WTC11 (cell line): ENCODE data around the gene PHF5A. TPM values are rescaled to one million over a fixed set of nuclear protein-coding genes. Genes with fewer than 3 reads are reported as not detected.

ENCODE experiments used
- ATAC-seq: fragments of 200-7000 bp; cut with Tn5 transposase; 2 replicates; pipeline ENCODE4 v1.10.0; 2021; ENCODE audit warnings: mild to moderate bottlenecking, moderate library complexity
- CTCF ChIA-PET: fragments of 300-600 bp; sonication (Branson Sonifier 250); formaldehyde crosslinking; loops from one replicate; lab custom pipeline; 2021; ENCODE audit warnings: antibody characterized with exemption; lab: Charles Lee
- POLR2A ChIA-PET: fragments of 350-600 bp; sonication (Branson Sonifier 250); formaldehyde crosslinking; loops from one replicate; lab custom pipeline; 2021; ENCODE audit warnings: antibody characterized with exemption; lab: Charles Lee
- DNase-seq: peaks from one replicate; pipeline ENCODE4 v3.0.0; 2021; ENCODE audit warnings: low spot score
- H3K27ac Mint-ChIP-seq: 2 replicates; pipeline ENCODE4 v1.8.0; 2021; ENCODE audit warnings: mixed read lengths
- H3K27me3 Mint-ChIP-seq: 2 replicates; pipeline ENCODE4 v1.8.0; 2021; ENCODE audit warnings: low read depth, mild to moderate bottlenecking, moderate library complexity, mixed read lengths
- H3K36me3 Mint-ChIP-seq: 2 replicates; pipeline ENCODE4 v1.8.0; 2021; ENCODE audit warnings: mixed read lengths
- H3K4me1 Mint-ChIP-seq: 2 replicates; pipeline ENCODE4 v1.8.0; 2022; ENCODE audit warnings: mixed read lengths
- H3K4me3 Mint-ChIP-seq: 2 replicates; pipeline ENCODE4 v1.8.0; 2021; ENCODE audit warnings: mild to moderate bottlenecking, moderate library complexity, mixed read lengths
- H3K9me3 Mint-ChIP-seq: 2 replicates; pipeline ENCODE4 v1.8.0; 2021; ENCODE audit warnings: mixed read lengths
- CREB1 ChIP-seq: sonication (generic); formaldehyde crosslinking; IDR thresholded peaks from 2 replicates; pipeline ENCODE4 v1.8.0; 2023; ENCODE audit warnings: mild to moderate bottlenecking, missing genetic modification reagents
- ESRRA ChIP-seq: sonication (generic); formaldehyde crosslinking; IDR thresholded peaks from 2 replicates; pipeline ENCODE4 v1.8.1; 2022; ENCODE audit warnings: mild to moderate bottlenecking, missing genetic modification reagents, borderline replicate concordance
- FOXK1 ChIP-seq: sonication (generic); formaldehyde crosslinking; IDR thresholded peaks from 2 replicates; pipeline ENCODE4 v1.8.0; 2022; ENCODE audit warnings: mild to moderate bottlenecking, moderate library complexity, missing genetic modification reagents
- GTF2I ChIP-seq: fragments of 250-450 bp; sonication (Bioruptor Pico); conservative IDR thresholded peaks from 2 replicates; pipeline ENCODE4 v1.4.0; 2021; ENCODE audit warnings: mild to moderate bottlenecking
- NFE2L1 ChIP-seq: sonication (generic); formaldehyde crosslinking; IDR thresholded peaks from 2 replicates; pipeline ENCODE4 v1.8.1; 2023; ENCODE audit warnings: missing genetic modification reagents
- NR2C2 ChIP-seq: sonication (generic); formaldehyde crosslinking; IDR thresholded peaks from 2 replicates; pipeline ENCODE4 v1.8.0; 2022; ENCODE audit warnings: mild to moderate bottlenecking, missing genetic modification reagents
- SMAD4 ChIP-seq: sonication (generic); formaldehyde crosslinking; IDR thresholded peaks from 2 replicates; pipeline ENCODE4 v1.8.0; 2022; ENCODE audit warnings: mild to moderate bottlenecking, missing genetic modification reagents
- TEAD4 ChIP-seq: sonication (generic); formaldehyde crosslinking; IDR thresholded peaks from 2 replicates; pipeline ENCODE4 v1.8.0; 2022; ENCODE audit warnings: mild to moderate bottlenecking, missing genetic modification reagents
- ZNF138 ChIP-seq: sonication (generic); formaldehyde crosslinking; conservative IDR thresholded peaks from 2 replicates; pipeline ENCODE4 v1.8.1; 2022; ENCODE audit warnings: mild to moderate bottlenecking, moderate library complexity, missing genetic modification reagents
- ZNF396 ChIP-seq: fragments of 250-450 bp; sonication (Bioruptor Pico); IDR thresholded peaks from 2 replicates; pipeline ENCODE4 v1.8.0; 2021; ENCODE audit warnings: mild to moderate bottlenecking, moderate library complexity, borderline replicate concordance
- total RNA-seq: library from RNA; stranded (reverse); gene quantifications from 3 replicates; pipeline ENCODE4 v1.2.3, GENCODE V29; 2021
- TF ChIP-seq, protein P1 (sequence below): sonication (generic); formaldehyde crosslinking; IDR thresholded peaks from 2 replicates; pipeline ENCODE4 v1.8.0; 2022; ENCODE audit warnings: mild to moderate bottlenecking, missing genetic modification reagents
- TF ChIP-seq, protein P2 (sequence below): sonication (generic); formaldehyde crosslinking; IDR thresholded peaks from 2 replicates; pipeline ENCODE4 v1.8.1; 2022; ENCODE audit warnings: missing genetic modification reagents, borderline replicate concordance
- TF ChIP-seq, protein P3 (sequence below): fragments of 200-600 bp; IDR thresholded peaks from 2 replicates; pipeline ENCODE4 v1.8.0; 2022; ENCODE audit warnings: antibody characterized with exemption
- TF ChIP-seq, protein P4 (sequence below): sonication (generic); formaldehyde crosslinking; IDR thresholded peaks from 2 replicates; pipeline ENCODE4 v1.8.0; 2023; ENCODE audit warnings: missing genetic modification reagents, mild to moderate bottlenecking, borderline replicate concordance
- TF ChIP-seq, protein P5 (sequence below): sonication (generic); formaldehyde crosslinking; IDR thresholded peaks from 2 replicates; pipeline ENCODE4 v1.8.0; 2022; ENCODE audit warnings: mild to moderate bottlenecking, missing genetic modification reagents

Gene PHF5A
- total RNA-seq, 1 experiment from 2014 or later, result 93.1 TPM

DNA sequence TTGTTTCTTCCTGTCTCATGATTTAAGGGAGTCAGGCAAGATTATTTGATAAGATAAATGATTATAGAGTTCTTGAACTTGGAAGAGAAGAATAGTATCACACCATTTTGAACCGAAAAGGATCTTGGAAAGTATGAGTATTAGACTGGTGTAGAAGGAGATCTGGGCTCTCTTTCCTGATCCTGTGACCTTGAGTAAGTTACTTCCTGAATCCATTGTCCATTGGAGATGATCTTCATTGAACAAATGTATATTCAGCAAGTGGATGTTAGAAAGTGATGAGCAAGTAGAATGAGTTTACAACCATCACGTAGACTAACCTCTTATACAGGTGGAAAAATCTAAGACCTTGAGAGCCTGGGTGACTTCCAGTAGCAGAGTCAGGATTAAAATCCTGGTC is 2.4 kb upstream of the PHF5A start (continued):
- TF ChIP-seq, protein P1, sequence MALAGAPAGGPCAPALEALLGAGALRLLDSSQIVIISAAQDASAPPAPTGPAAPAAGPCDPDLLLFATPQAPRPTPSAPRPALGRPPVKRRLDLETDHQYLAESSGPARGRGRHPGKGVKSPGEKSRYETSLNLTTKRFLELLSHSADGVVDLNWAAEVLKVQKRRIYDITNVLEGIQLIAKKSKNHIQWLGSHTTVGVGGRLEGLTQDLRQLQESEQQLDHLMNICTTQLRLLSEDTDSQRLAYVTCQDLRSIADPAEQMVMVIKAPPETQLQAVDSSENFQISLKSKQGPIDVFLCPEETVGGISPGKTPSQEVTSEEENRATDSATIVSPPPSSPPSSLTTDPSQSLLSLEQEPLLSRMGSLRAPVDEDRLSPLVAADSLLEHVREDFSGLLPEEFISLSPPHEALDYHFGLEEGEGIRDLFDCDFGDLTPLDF (CRISPR knock-in tag), result no peak
- TF ChIP-seq SMAD4 (no peak), NFE2L1 (CRISPR knock-in tag) (no peak), NR2C2 (CRISPR knock-in tag) (no peak), ZNF396 (no peak)
- TF ChIP-seq, protein P2, sequence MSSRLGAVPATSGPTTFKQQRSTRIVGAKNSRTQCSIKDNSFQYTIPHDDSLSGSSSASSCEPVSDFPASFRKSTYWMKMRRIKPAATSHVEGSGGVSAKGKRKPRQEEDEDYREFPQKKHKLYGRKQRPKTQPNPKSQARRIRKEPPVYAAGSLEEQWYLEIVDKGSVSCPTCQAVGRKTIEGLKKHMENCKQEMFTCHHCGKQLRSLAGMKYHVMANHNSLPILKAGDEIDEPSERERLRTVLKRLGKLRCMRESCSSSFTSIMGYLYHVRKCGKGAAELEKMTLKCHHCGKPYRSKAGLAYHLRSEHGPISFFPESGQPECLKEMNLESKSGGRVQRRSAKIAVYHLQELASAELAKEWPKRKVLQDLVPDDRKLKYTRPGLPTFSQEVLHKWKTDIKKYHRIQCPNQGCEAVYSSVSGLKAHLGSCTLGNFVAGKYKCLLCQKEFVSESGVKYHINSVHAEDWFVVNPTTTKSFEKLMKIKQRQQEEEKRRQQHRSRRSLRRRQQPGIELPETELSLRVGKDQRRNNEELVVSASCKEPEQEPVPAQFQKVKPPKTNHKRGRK (CRISPR knock-in tag), result no peak
- TF ChIP-seq, protein P3, sequence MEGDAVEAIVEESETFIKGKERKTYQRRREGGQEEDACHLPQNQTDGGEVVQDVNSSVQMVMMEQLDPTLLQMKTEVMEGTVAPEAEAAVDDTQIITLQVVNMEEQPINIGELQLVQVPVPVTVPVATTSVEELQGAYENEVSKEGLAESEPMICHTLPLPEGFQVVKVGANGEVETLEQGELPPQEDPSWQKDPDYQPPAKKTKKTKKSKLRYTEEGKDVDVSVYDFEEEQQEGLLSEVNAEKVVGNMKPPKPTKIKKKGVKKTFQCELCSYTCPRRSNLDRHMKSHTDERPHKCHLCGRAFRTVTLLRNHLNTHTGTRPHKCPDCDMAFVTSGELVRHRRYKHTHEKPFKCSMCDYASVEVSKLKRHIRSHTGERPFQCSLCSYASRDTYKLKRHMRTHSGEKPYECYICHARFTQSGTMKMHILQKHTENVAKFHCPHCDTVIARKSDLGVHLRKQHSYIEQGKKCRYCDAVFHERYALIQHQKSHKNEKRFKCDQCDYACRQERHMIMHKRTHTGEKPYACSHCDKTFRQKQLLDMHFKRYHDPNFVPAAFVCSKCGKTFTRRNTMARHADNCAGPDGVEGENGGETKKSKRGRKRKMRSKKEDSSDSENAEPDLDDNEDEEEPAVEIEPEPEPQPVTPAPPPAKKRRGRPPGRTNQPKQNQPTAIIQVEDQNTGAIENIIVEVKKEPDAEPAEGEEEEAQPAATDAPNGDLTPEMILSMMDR, result no peak

DNA sequence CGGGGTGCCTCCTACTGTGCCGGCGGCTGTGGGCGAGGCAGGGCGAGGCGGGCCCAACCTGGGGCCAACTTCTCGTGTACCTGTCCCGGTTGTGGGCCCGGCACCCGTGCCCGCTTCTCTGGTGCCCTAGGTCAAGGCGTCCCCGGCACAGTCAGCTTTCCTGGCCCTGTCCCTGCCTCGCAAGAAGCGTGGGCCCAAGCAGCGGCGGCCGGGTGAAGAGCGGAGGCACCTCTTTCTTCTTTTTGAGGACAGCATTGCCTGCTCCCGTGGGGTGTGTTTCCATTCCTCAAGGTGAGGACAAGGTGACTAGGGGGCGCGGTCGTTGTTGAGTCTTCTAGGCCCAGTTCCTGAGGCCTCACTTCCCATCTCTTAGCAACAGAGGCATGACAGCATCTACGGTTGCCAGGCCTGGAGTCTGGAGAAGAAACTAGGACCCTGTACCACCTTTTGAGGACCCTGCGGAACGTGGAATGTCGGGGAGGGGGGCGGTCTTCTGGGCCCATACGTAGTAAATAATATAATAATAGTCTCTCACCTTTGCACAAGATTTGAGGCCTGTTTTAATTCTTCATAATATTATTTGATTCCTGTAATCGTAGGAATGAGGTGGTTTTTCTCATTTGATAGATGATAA is 843 bp upstream of the PHF5A start:
- peak; percentile 10 for ATAC-seq
- peaks cover 42% of the 10 kb centered on the region for H3K36me3 Mint-ChIP-seq
- peak overlapping the region; percentile 96 for H3K4me3 Mint-ChIP-seq
- peak overlapping the region; percentile 97 for H3K27ac Mint-ChIP-seq
- CTCF ChIA-PET, result interaction anchor here (1.0 to 2.4 kb wide), 13 partner anchors 11 to 223 kb away, joined by 3 to 26 read pairs (median 6); partner anchors contain the start of genes POLR3H, TEF and TOB2
- no peaks in the 10 kb centered on the region for H3K9me3 Mint-ChIP-seq
- peak; percentile 34 for DNase-seq
- H3K4me1 Mint-ChIP-seq, result peaks cover 28% of the 10 kb centered on the region
- POLR2A ChIA-PET, result interaction anchor here (0.9 to 2.2 kb wide), 11 partner anchors 9 to 151 kb away, joined by 3 to 44 read pairs (median 11); partner anchors contain the start of genes DESI1, TEF, TOB2 and XRCC6
- no peak for TF ChIP-seq ZNF138 (CRISPR knock-in tag)
- TF ChIP-seq, protein P4, sequence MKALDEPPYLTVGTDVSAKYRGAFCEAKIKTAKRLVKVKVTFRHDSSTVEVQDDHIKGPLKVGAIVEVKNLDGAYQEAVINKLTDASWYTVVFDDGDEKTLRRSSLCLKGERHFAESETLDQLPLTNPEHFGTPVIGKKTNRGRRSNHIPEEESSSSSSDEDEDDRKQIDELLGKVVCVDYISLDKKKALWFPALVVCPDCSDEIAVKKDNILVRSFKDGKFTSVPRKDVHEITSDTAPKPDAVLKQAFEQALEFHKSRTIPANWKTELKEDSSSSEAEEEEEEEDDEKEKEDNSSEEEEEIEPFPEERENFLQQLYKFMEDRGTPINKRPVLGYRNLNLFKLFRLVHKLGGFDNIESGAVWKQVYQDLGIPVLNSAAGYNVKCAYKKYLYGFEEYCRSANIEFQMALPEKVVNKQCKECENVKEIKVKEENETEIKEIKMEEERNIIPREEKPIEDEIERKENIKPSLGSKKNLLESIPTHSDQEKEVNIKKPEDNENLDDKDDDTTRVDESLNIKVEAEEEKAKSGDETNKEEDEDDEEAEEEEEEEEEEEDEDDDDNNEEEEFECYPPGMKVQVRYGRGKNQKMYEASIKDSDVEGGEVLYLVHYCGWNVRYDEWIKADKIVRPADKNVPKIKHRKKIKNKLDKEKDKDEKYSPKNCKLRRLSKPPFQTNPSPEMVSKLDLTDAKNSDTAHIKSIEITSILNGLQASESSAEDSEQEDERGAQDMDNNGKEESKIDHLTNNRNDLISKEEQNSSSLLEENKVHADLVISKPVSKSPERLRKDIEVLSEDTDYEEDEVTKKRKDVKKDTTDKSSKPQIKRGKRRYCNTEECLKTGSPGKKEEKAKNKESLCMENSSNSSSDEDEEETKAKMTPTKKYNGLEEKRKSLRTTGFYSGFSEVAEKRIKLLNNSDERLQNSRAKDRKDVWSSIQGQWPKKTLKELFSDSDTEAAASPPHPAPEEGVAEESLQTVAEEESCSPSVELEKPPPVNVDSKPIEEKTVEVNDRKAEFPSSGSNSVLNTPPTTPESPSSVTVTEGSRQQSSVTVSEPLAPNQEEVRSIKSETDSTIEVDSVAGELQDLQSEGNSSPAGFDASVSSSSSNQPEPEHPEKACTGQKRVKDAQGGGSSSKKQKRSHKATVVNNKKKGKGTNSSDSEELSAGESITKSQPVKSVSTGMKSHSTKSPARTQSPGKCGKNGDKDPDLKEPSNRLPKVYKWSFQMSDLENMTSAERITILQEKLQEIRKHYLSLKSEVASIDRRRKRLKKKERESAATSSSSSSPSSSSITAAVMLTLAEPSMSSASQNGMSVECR (CRISPR knock-in tag), result peak; percentile 2; the same call in 1 of the 2 replicates
- no peak for TF ChIP-seq NFE2L1 (CRISPR knock-in tag)
- no peak for TF ChIP-seq GTF2I (CRISPR knock-in tag)
- TF ChIP-seq FOXK1 (CRISPR knock-in tag), result peak; percentile 64; the same call in 1 of the 2 replicates
- no peak; the same call in 1 of the 2 replicates for TF ChIP-seq CREB1 (CRISPR knock-in tag)
- TF ChIP-seq TEAD4 (CRISPR knock-in tag), result 0 out of 2 replicates have a peak, but pooled peaks have one; percentile 26
- peak; percentile 89 for TF ChIP-seq ESRRA (CRISPR knock-in tag)
- TF ChIP-seq, protein P5, sequence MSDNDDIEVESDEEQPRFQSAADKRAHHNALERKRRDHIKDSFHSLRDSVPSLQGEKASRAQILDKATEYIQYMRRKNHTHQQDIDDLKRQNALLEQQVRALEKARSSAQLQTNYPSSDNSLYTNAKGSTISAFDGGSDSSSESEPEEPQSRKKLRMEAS (CRISPR knock-in tag), result peak; percentile 49; the same call in 1 of the 2 replicates
- H3K27me3 Mint-ChIP-seq, result no peaks in the 10 kb centered on the region; the same call in 1 of the 2 replicates
